Inflammatory macrophage (primary cell): ENCODE results near the gene OPRL1.

Experiments
- DNase-seq, 2 donors: peaks; one replicate each; pipeline ENCODE4 v3.0.0-alpha.2; 2020 to 2022
- total RNA-seq, 18 experiments: gene quantifications; one replicate each; lab custom pipeline; 2026; ENCODE audit warnings: mixed read lengths in 6 of 18, inconsistent platforms in 2 of 18; lab: John Stamatoyannopoulos, UW

The OPRL1 gene
- total RNA-seq, result 0.75 to 18.4 (median 9.4) reads per million in 18 experiments

GRCh38 chr20:64080013-64080812 is at the start of gene OPRL1:
Gene OPRL1, plus strand, starts transcription at chr20:64080082. Its CDS starts 12,639 bp downstream, at chr20:64092721.
- peak in 1 of 2 donors; percentile 41 for DNase-seq

GRCh38 chr20:64030371-64031134 is 49.3 kb upstream of the OPRL1 start:
- DNase-seq, result no peak

GRCh38 chr20:64031822-64032314 is 48.0 kb upstream of the OPRL1 start:
- no peak for DNase-seq

- no peak for DNase-seq
Observed at GRCh38 chr20:64032706-64033624, 46.9 kb upstream of the OPRL1 start.

- peak in 1 of 2 donors; percentile 28 for DNase-seq
Observed at GRCh38 chr20:64033981-64034493, 45.8 kb upstream of the OPRL1 start.

- DNase-seq, result no peak
Observed at GRCh38 chr20:64035066-64035932, 44.6 kb upstream of the OPRL1 start.

- no peak for DNase-seq
Observed at GRCh38 chr20:64035933-64036345, 43.9 kb upstream of the OPRL1 start, which contains the start of gene C20orf204. Gene C20orf204, plus strand, starts transcription at chr20:64036182. Its CDS starts 142 bp downstream, at chr20:64036324.

GRCh38 chr20:64036346-64037198 is 43.3 kb upstream of the OPRL1 start:
- DNase-seq, result no peak

GRCh38 chr20:64037199-64037497 is 42.7 kb upstream of the OPRL1 start:
- no peak for DNase-seq

GRCh38 chr20:64037498-64038213 is 42.2 kb upstream of the OPRL1 start:
- DNase-seq, result no peak

- DNase-seq, result no peak
Observed at GRCh38 chr20:64038224-64038564, 41.7 kb upstream of the OPRL1 start.

- peak; percentile 45 to 70 for DNase-seq
Observed at GRCh38 chr20:64038565-64039292, 41.2 kb upstream of the OPRL1 start.

GRCh38 chr20:64039293-64040160 is 40.4 kb upstream of the OPRL1 start:
- no peak for DNase-seq

GRCh38 chr20:64040231-64041039 is 39.4 kb upstream of the OPRL1 start:
- DNase-seq, result no peak

- DNase-seq, result no peak
Observed at GRCh38 chr20:64041040-64041780, 38.7 kb upstream of the OPRL1 start.

GRCh38 chr20:64041781-64042053 is 38.2 kb upstream of the OPRL1 start:
- DNase-seq, result no peak
